ENCODE results near the gene SLC4A4.

GRCh38 chr4:71445811-71446210, 107.0 kb downstream of the SLC4A4 start:
- TF ChIP-seq, protein P1, sequence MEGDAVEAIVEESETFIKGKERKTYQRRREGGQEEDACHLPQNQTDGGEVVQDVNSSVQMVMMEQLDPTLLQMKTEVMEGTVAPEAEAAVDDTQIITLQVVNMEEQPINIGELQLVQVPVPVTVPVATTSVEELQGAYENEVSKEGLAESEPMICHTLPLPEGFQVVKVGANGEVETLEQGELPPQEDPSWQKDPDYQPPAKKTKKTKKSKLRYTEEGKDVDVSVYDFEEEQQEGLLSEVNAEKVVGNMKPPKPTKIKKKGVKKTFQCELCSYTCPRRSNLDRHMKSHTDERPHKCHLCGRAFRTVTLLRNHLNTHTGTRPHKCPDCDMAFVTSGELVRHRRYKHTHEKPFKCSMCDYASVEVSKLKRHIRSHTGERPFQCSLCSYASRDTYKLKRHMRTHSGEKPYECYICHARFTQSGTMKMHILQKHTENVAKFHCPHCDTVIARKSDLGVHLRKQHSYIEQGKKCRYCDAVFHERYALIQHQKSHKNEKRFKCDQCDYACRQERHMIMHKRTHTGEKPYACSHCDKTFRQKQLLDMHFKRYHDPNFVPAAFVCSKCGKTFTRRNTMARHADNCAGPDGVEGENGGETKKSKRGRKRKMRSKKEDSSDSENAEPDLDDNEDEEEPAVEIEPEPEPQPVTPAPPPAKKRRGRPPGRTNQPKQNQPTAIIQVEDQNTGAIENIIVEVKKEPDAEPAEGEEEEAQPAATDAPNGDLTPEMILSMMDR (IDR thresholded peaks at IDR 0.05; ENCODE audit: low read length), result no peak
- TF ChIP-seq EZH2 (IDR thresholded peaks at IDR 0.05; ENCODE audit: borderline replicate concordance, low read length), result no peak
